ENCODE data around the gene MEIS2.

GRCh38 chr15:37077623-37078351 lies 22.6 kb downstream of the MEIS2 start:
- TF ChIP-seq POLR2A (IDR thresholded peaks at IDR 0.05; ENCODE audit: low read length) (no peak), GATA1 (IDR thresholded peaks at IDR 0.05; ENCODE audit: low read depth, low read length) (no peak)
